Colon (tissue), 2 donors: ENCODE measurements around the gene COL7A1.
"Not testable (repeated sequence)": the region's sequence is repeated elsewhere in the genome, so short reads cannot be mapped to it uniquely, and the experiment has no call there.

ENCODE experiments used
- FAIRE-seq: peaks from 2 replicates; lab custom pipeline; 2012; peaks lifted over from hg19 to GRCh38; lab: Jason Lieb, UNC
- donor health status: control.
- donor health status: control.

The COL7A1 gene

DNA sequence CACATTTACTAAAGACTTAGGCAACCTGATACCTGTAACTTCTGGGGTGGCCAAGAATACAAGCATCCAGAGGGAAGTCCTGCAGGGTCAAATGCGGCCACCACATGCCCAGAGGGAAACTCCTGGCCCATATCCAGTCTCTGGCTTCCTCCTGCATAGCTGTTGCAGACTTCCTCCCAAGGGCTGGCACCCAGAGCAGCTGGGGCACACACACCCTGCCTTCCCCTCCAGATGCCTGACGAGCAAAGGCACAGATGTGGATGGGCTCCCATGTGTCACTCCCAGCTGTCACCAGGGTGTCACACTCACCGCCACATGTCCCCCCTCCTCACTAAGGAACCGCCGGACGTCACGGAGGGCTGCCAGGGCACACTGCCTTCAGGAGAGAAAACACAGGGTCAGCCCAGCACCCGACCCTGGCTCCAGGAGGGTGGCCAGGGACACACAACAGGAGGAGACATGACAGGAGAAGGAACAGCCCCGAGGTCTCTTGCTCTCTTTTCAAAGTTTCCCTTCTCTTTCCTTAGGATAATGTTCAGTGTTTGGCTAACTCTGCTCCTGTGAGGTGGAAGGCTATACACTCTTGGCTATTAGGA, 51.8 kb downstream of the COL7A1 start:
- FAIRE-seq, result no peak

- FAIRE-seq, result no peak
These were observed 56.7 kb downstream of the COL7A1 start for GRCh38 chr3:48538451-48538850.

DNA sequence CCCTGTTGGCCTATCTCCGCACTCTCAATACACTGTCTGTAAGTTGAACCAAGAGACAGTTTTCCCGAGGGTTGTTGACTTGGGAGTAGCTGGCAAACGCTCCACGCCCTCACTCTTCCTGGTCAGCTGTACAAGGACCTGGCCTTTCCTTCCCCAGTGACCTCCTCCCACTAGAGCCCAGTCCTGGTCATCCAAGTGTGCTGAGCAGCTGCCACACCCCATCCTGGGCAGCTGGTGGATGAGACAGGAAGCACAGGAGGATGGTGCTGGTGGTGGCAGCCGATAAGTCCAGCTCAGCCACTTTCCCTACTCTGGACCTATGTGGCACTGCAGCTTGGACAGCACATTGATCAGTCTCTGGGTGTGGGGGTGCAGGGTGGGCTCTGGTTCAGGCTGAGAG, 58.3 kb downstream of the COL7A1 start:
- FAIRE-seq, result no peak

DNA sequence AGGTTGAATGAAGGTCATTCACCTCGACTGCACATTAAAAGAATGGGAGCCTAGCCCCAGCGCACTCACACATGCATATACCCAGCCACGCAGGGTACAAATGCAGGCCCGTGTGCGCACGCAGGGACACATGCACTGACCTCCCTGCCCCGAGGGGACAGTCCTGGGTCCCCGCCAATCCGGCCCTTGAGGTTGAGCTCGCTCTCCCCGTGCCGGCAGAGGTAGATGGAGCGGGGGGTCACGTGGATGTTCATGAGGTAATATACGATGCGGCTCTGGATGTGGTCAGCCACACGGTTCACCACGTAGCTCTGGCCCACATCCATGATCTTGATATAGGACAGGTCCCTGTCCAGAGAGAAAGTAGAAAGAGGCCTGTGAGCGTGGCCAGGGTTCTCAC, 59.0 kb downstream of the COL7A1 start:
- no peak for FAIRE-seq

GRCh38 chr3:48535578-48535977, 59.6 kb downstream of the COL7A1 start:
- no peak for FAIRE-seq

DNA sequence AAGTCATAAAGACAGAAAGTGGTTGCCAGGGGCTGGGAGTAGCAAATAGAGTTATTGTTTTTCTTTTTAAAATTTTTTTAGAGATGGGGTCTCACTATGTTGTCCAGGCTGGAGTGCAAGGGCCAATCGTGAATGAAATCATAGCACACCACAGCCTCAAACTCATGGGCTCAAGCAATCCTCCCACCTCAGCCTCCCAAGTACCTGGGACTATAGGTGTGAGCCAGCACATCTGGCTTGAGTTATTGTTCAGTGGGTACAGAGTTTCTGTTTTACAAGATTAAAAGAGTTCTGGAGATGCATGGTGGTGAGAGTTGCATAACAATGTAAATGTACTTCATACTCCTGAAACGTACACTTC, 62.2 kb downstream of the COL7A1 start:
- no peak for FAIRE-seq

DNA sequence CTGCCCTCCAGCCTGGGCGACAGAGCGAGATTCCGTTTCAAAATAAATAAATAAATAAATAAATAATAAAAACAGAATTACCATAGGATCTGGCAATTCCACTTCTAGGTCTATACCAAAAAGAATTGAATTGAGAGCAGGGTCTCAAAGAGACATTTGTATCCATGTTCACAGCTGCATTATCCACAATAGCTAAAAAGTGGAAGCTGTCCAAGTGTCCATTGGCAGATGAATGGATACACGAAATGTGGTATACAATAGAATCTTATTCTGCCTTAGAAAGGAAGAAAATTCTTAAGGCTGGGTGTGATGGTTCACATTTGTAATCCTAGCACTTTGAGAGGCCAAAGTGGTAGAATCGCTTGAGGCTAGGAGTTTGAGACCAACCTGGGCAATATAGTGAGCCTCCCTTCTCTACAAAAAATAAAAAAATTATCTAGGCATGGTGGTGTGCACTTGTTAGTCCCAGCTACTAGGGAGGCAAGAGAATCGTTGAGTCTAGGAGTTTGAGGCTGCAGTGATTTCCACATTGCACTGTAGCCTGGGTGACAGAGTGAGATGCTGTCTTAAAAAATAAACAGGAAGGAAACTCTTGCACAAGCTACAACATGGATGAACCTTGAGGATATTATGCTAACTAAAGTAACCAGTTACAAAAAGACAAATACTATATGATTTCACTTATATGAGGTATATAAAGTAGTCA, 62.7 kb downstream of the COL7A1 start:
- FAIRE-seq, result no peak

DNA sequence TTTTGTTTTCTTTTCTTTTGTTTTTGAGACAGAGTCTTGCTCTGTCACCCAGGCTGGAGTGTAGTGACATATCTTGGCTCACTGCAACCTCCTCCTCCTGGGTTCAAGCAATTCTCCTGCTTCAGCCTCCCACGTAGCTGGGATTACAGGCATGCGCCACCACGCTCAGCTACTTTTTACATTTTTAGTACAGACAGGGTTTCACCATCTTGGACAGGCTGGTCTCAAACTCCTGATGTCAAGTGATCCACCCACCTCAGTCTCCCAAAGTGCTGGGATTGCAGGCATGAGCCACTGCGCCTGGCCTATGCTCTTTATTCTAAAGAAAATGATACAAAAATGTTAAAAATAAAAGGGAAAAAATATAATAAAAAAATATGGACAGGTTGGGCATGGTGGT, 64.4 kb downstream of the COL7A1 start:
- not testable (repeated sequence) for FAIRE-seq

- FAIRE-seq, result no peak
These were observed 66.4 kb downstream of the COL7A1 start for GRCh38 chr3:48528754-48529153.

DNA sequence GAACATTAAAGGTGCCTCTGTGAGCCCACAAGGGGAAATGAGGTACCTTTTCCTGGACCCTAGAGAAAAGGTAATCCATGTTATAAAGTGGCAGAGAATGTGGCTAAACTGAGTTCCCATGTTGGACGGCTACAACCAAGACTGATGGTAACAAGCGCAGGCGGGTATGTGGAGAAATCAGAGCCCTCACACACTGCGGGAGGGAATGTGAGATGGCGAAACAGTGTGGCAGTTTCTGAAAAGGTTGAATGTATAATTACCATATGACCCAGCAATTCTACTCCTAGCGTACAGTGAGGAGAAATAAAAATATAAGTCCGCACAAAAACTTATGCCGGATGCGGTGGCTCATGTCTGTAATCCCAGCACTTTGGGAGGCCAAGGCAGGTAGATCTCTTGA, 67.1 kb downstream of the COL7A1 start:
- FAIRE-seq, result no peak

- FAIRE-seq, result no peak
These were observed 70.2 kb downstream of the COL7A1 start for GRCh38 chr3:48524970-48525369.

- FAIRE-seq, result no peak
These were observed 73.5 kb downstream of the COL7A1 start for GRCh38 chr3:48521635-48522034.

DNA sequence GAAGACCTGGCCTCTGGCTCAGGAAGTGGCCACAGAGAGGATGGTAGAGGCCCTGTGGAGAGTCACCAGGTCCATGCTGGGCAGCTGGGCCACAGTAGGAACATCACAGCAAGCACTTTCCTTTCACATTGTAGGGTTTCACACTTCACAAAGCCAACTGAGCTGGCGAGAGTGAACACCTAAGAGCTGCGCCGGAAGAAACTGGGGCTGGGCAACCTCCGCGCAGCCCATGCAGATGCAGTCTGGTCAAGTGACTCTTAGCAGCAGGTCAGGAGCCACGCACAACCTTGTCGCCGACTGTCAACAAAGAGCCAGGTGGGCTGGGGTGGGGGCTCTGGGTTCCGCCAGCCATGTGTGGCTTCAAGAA, 75.9 kb downstream of the COL7A1 start:
- no peak for FAIRE-seq

DNA sequence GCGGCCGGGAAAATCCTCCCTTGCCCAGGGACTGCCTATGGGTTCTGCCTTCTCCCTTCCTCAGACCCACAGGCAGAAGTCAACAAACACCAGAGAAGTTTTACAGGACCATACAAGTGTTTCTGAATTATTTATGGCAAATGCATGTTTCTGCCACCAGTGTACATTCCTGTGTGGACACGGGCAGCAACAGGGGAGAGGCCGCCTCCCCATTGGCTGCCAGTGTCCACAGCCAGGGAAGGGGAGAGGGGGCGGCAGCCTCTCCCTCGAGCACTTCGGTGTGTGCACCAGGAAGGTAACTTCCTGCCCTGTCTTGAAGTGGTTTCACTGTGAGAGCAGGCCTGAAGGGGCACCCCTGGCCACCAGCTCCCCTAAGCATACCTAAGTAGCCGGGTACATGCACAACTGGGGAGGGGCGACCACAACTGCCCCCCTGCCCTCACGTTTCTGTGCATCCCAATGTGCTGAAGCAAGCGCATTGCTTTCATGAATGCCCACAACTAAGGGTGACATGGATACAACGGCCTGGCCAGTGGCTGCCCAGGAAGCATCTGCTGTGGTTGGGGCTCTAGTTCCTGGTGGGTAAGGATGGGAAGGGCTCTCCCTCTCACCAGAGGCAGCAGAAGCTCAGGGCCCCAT, 76.4 kb downstream of the COL7A1 start:
- FAIRE-seq, result no peak

- FAIRE-seq, result no peak
These were observed 77.1 kb downstream of the COL7A1 start for GRCh38 chr3:48518069-48518468.

GRCh38 chr3:48516571-48516970, 78.6 kb downstream of the COL7A1 start:
- FAIRE-seq, result no peak

DNA sequence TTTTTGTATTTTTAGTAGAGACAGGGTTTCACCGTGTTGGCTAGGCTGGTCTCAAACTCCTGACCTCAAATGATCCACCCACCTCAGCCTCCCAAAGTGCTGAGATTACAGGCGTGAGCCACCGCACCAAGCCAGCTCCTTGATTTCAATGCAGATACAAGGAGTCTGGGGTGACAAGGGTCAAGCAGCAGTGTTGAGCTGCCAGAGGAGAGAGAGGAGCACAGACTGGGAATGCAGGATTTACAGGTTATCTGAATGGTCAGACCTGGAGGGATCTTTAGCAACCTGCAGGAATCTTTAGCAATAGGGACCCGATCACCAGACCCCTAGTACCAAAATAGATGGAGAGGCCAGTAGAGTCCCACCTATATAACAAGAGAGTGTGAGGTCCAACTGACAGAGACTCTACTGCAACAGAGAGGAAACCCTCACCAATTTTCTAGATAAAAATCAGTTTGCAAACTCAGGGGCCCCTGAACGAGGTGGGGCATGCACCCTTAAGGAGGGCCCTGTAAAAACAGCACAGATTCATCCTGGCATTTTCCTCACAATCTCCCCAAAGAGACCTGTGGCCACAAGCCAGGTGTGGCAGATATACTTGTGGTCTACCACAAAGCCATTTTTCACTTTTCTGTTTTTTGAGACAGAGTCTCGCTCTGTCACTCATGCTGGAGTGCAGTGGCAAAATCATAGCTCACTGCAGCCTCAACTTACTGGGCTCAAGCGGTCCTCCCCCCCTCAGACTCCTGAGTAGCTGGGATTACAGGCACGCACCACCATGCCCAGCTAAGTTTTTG, 80.5 kb downstream of the COL7A1 start:
- FAIRE-seq, result no peak
